ENCODE results near the gene MYRIP.

The MYRIP gene

DNA sequence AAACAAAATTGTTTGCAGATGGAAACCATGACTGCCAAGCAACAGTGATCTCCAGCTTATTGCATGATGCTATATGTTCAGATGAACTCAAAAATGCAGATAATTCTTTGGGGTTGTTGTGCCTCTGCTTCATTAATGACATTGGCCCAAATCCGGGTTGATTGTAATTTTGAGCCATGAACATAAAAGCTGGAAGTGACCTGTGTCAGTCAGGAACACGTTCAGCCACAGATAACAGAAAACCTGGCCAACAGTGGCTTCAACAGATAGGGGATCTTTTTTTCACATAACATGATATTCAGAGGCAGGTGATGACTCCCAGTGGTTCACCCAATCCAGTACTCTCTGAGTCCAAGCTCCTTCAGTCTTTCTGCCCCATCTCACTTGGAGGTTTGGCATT lies 423.2 kb downstream of the MYRIP start:
- no peaks in the 10 kb centered on the region for H3K9me3 Mint-ChIP-seq
- H3K4me3 Mint-ChIP-seq: no peak overlapping the region
- no peaks in the 10 kb centered on the region for H3K4me1 Mint-ChIP-seq (ENCODE audit: low read depth)
- H3K36me3 Mint-ChIP-seq (ENCODE audit: low read depth): no peaks in the 10 kb centered on the region
- H3K27me3 Mint-ChIP-seq (ENCODE audit: low read depth): no peaks in the 10 kb centered on the region
- H3K27ac Mint-ChIP-seq: no peak overlapping the region

DNA sequence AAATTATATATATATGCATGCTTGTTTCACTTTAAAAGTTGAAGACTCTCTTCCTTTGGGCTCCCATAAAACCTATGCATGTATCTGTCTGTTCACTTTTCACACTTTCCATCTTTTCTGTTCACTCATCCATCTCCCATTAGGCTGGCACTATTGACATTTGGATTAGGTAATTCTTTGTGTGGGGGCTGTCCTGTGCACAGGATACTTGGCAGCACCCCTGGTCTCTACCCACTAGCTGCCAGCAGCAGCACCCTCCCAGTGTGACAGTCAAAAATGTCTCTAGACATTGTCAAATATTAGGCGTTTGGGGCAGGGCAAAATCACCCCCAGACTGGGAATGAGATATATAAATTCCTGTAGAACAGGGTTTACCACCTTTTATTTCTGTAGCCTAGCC lies 427.8 kb downstream of the MYRIP start:
- H3K27me3 Mint-ChIP-seq (ENCODE audit: low read depth): no peaks in the 10 kb centered on the region
- H3K4me1 Mint-ChIP-seq (ENCODE audit: low read depth): no peaks in the 10 kb centered on the region
- H3K9me3 Mint-ChIP-seq: no peaks in the 10 kb centered on the region
- no peaks in the 10 kb centered on the region for H3K36me3 Mint-ChIP-seq (ENCODE audit: low read depth)
- H3K4me3 Mint-ChIP-seq: no peak overlapping the region
- no peak overlapping the region for H3K27ac Mint-ChIP-seq

DNA sequence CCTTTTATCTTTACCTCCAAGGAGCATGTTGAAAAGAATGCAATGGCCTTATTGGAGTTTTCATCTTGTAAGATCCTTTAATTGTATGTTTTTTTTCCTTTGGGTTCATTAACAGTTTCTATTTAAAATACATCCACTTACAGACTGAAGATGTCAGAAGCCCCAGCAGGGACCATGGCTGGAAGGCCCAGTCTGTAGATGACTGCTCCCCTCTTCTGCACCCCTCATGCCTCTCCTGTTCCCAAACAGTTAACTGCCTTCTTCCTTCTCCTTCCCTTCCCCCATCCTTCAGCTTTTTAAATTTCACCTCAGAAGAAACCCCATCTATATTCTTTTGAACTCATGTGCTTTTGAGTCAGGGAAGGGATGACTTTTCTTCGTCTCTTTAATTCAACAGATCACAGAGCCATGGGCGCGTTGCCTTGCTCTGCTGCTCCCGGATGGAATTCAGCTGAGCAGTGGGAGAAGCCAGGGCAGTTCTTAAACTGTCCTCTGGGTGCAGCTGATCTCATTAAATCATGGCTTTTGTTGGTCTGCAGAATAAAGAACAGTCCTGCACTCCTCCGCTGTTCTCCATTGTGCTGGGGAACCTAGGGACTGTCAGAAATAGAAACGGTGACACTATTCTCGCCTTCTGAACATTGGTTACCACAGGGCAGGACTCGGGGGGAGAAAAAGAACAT lies 428.6 kb downstream of the MYRIP start:
- H3K27ac Mint-ChIP-seq: no peak overlapping the region
- H3K27me3 Mint-ChIP-seq (ENCODE audit: low read depth): no peaks in the 10 kb centered on the region
- H3K4me1 Mint-ChIP-seq (ENCODE audit: low read depth): no peaks in the 10 kb centered on the region
- H3K4me3 Mint-ChIP-seq: no peak overlapping the region
- H3K36me3 Mint-ChIP-seq (ENCODE audit: low read depth): no peaks in the 10 kb centered on the region
- no peaks in the 10 kb centered on the region for H3K9me3 Mint-ChIP-seq

DNA sequence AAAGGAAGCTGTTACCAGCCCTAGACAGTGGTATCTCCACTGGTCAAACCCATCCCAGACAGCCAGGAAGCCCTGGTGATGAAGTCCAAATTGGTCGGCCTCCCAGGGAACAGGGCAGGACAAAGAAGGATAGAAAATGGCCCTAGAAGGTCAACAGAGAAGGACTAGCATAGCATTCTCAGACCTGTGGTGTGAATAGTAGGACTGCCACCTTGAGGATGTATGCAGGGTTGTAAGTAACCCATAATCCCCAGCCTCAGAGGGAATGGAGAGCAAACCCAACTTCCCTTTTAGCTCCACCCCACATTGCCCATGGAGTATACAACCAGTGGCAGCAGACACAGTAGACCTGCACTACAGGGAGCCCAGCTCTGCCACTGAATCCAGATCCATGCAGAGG lies 431.5 kb downstream of the MYRIP start:
- no peaks in the 10 kb centered on the region for H3K27me3 Mint-ChIP-seq (ENCODE audit: low read depth)
- H3K4me1 Mint-ChIP-seq (ENCODE audit: low read depth): no peaks in the 10 kb centered on the region
- H3K4me3 Mint-ChIP-seq: no peak overlapping the region
- no peak overlapping the region for H3K27ac Mint-ChIP-seq
- no peaks in the 10 kb centered on the region for H3K9me3 Mint-ChIP-seq
- no peaks in the 10 kb centered on the region for H3K36me3 Mint-ChIP-seq (ENCODE audit: low read depth)

DNA sequence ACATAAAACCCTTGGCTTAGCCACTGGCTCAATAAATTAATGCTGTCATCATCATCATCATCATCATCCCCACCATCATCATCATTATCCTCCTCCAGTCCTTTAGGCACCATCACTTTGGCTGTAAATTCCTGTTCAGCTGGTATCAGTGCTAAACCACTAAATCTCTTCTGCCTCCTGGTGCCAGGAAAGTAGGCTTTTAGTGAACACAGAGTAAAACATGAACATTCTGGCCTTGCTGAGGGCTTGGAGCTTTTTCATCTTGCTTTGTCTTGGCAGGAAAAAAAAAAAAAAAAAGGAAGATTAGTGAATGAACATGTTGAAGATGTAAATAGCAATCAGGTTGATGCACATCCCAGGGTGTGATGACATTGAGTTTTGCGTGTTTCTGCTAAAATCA lies 432.8 kb downstream of the MYRIP start:
- no peaks in the 10 kb centered on the region for H3K4me1 Mint-ChIP-seq (ENCODE audit: low read depth)
- H3K27ac Mint-ChIP-seq: no peak overlapping the region
- no peaks in the 10 kb centered on the region for H3K27me3 Mint-ChIP-seq (ENCODE audit: low read depth)
- H3K36me3 Mint-ChIP-seq (ENCODE audit: low read depth): no peaks in the 10 kb centered on the region
- H3K9me3 Mint-ChIP-seq: no peaks in the 10 kb centered on the region
- H3K4me3 Mint-ChIP-seq: no peak overlapping the region

DNA sequence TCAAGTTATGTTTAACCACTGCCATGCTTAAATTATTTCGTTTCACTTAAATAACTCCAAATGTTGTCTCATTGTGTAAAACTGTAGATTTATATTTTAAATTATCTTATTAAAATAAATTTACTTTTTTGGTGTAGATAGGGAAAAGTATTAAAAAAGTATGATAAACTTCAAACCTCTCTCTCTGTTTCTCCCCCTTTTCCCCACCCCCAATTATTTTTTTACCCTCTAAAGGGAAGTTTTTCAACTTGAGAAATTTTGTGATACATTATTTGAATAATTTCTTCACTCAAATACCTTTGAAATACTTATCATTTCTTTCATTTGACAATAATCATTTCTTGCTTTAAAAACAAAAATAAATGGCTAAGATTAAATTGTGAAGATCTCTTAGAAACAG lies 433.2 kb downstream of the MYRIP start:
- Mint-ChIP-seq H3K4me1 (ENCODE audit: low read depth) (no peaks in the 10 kb centered on the region), H3K27ac (no peak overlapping the region), H3K27me3 (ENCODE audit: low read depth) (no peaks in the 10 kb centered on the region), H3K36me3 (ENCODE audit: low read depth) (no peaks in the 10 kb centered on the region), H3K4me3 (no peak overlapping the region), H3K9me3 (no peaks in the 10 kb centered on the region)

DNA sequence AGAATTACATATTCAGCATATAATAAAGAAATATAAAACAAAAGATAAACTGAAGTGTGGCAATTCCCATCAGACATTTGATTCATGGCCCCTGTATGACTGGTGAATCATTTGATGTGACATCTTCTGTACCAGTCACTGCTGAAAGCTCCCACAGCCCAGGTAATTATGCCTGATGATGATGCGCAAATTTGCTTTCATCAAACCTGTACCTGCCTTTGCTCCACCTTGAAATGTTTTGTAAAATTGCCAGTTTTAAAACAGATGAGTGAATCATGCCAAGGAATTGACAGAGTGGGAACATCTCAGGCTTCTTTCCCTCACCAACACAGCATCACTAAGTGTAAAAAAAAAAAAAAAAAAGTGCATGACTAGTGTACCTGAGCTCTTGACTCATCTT lies 433.6 kb downstream of the MYRIP start:
- H3K9me3 Mint-ChIP-seq: no peaks in the 10 kb centered on the region
- no peaks in the 10 kb centered on the region for H3K36me3 Mint-ChIP-seq (ENCODE audit: low read depth)
- H3K4me1 Mint-ChIP-seq (ENCODE audit: low read depth): no peaks in the 10 kb centered on the region
- no peak overlapping the region for H3K27ac Mint-ChIP-seq
- H3K27me3 Mint-ChIP-seq (ENCODE audit: low read depth): no peaks in the 10 kb centered on the region
- no peak overlapping the region for H3K4me3 Mint-ChIP-seq

DNA sequence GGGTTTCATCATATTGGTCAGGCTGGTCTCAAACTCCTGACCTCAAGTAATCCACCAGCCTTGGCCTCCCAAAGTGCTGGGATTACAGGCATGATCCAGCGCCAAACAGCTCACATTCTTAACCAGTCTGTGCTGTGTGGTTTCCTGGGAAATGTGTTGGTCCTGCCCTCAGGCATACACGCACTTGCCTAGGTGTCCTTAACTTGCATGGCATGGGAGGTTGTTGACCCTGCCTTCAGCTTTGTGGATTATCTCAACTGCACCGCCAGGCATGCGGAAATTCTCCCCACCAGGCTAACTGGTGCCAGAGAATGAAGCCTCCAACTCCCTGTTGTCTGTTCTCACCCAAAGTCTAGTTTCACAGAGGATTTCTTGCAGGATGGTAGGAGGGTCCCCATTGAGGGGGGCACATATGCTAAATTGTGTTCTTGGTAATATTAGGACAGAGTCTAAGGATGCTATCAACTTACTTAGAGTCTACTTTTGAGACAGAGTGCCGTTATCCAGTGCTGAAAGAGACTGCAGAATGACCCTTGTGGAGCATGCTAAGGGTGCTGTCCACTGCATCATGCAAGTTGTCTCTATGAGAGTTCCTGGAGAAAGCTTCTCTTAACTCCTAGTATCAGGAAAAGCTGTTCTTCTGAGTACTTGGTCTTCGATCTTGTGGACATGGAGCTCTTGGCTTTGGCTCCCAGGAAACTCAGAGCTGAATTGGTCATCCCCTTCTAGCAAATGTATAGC lies 438.5 kb downstream of the MYRIP start:
- Mint-ChIP-seq H3K9me3 (no peaks in the 10 kb centered on the region), H3K36me3 (ENCODE audit: low read depth) (no peaks in the 10 kb centered on the region), H3K27ac (no peak overlapping the region), H3K4me1 (ENCODE audit: low read depth) (no peaks in the 10 kb centered on the region), H3K4me3 (no peak overlapping the region), H3K27me3 (ENCODE audit: low read depth) (no peaks in the 10 kb centered on the region)

DNA sequence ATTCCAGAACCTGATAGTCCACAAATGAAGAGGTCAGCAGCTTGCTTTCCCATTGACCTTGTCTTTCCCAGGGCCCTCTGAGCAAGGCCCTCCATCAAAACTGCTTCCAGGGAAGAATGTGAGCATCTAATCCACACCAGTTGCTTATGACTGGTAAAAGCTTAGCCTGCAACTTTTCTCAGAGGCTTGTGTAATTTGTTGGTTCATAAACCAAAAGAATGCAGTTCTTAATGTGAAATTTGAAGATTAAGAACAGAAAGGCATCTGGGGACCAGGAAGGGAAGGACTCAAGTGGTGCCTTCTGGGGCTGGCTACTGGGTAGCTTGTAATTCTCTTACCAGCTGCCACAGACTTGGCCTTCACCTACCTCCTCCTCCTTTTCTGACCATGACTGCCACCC lies 439.2 kb downstream of the MYRIP start:
- H3K4me1 Mint-ChIP-seq (ENCODE audit: low read depth): no peaks in the 10 kb centered on the region
- no peaks in the 10 kb centered on the region for H3K36me3 Mint-ChIP-seq (ENCODE audit: low read depth)
- no peaks in the 10 kb centered on the region for H3K27me3 Mint-ChIP-seq (ENCODE audit: low read depth)
- no peak overlapping the region for H3K27ac Mint-ChIP-seq
- no peak overlapping the region for H3K4me3 Mint-ChIP-seq
- no peaks in the 10 kb centered on the region for H3K9me3 Mint-ChIP-seq

DNA sequence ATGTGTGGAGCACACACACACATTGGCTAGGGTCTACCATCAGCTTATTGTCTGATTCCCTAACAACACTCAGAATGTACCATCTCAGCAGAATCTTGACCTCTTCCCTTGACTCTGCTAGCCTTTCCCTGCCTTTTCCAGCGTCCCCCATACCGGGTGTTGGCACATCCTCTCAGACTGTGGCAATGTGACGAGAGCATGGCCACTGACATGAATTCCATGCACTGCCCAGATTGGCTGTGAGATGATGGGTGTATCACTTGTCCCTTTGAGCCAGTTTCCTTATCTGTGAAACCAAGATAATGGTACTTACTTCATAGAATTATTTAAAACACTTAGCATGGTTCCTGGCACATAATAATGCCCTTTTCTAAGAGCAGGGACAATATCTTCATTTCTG lies 439.8 kb downstream of the MYRIP start:
- H3K9me3 Mint-ChIP-seq: no peaks in the 10 kb centered on the region
- H3K27ac Mint-ChIP-seq: no peak overlapping the region
- H3K4me3 Mint-ChIP-seq: no peak overlapping the region
- no peaks in the 10 kb centered on the region for H3K4me1 Mint-ChIP-seq (ENCODE audit: low read depth)
- H3K27me3 Mint-ChIP-seq (ENCODE audit: low read depth): no peaks in the 10 kb centered on the region
- no peaks in the 10 kb centered on the region for H3K36me3 Mint-ChIP-seq (ENCODE audit: low read depth)

DNA sequence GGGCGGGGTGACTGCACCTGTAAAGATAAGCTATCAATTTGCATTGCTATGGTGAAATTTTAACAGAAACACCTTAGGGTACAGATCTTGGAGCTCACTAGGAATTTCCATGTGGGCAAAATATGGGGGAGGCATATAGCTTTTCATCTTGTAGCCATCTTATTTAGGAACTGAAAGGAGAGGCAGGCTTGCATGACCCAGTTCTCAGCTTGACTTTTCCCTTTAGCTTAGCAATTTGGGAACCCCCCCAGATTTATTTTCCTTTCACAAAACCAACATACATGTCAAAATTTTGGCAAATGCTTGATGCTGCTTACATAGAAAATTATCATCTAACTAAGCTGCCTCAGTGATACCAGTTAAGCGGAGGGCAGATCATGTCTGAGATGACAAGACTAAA lies 445.1 kb downstream of the MYRIP start:
- Mint-ChIP-seq H3K4me1 (ENCODE audit: low read depth) (no peaks in the 10 kb centered on the region), H3K4me3 (no peak overlapping the region), H3K36me3 (ENCODE audit: low read depth) (no peaks in the 10 kb centered on the region), H3K9me3 (no peaks in the 10 kb centered on the region), H3K27me3 (ENCODE audit: low read depth) (peaks cover 4% of the 10 kb centered on the region), H3K27ac (no peak overlapping the region)

DNA sequence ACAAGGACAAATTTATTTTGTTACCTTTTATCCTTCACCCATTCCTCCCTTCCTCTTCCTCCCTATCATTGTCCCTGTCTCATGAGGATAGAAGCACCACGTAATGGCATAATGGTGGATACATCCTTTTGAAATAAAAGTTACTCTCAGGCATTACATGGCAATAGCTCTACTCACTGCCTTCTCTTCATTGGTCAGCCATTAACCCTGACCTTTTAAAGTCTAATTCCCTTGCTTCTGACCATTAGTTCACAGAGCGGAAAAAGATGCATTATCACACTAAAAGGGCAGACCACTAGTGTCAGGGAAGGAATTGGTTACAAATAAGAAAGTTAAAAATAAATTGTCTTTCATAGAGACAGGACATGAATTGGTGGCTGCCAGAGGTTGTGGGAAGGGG lies 445.5 kb downstream of the MYRIP start:
- no peaks in the 10 kb centered on the region for H3K9me3 Mint-ChIP-seq
- H3K36me3 Mint-ChIP-seq (ENCODE audit: low read depth): no peaks in the 10 kb centered on the region
- no peak overlapping the region for H3K4me3 Mint-ChIP-seq
- no peak overlapping the region for H3K27ac Mint-ChIP-seq
- peaks cover 4% of the 10 kb centered on the region for H3K27me3 Mint-ChIP-seq (ENCODE audit: low read depth)
- H3K4me1 Mint-ChIP-seq (ENCODE audit: low read depth): no peaks in the 10 kb centered on the region

DNA sequence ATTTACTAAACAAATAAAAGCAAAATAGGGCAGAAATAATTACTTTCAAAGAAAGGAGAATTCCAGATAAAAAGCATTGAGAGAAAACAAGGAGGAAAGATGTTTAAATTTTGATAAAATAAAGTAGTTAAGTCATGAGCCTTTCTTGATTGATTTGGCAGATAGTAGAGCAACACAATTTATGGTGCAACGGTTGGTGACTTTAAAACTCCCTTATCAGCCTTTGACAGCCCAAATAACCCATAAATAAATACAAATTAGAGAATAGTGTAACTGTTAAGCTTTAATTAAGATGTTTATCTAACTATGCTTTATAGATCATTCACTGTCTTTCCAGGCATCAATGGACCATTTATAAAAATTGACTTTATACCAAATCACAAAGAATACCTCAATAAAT lies 446.1 kb downstream of the MYRIP start:
- Mint-ChIP-seq H3K27me3 (ENCODE audit: low read depth) (peaks cover 4% of the 10 kb centered on the region), H3K9me3 (no peaks in the 10 kb centered on the region), H3K4me1 (ENCODE audit: low read depth) (no peaks in the 10 kb centered on the region), H3K36me3 (ENCODE audit: low read depth) (no peaks in the 10 kb centered on the region), H3K4me3 (no peak overlapping the region), H3K27ac (no peak overlapping the region)

DNA sequence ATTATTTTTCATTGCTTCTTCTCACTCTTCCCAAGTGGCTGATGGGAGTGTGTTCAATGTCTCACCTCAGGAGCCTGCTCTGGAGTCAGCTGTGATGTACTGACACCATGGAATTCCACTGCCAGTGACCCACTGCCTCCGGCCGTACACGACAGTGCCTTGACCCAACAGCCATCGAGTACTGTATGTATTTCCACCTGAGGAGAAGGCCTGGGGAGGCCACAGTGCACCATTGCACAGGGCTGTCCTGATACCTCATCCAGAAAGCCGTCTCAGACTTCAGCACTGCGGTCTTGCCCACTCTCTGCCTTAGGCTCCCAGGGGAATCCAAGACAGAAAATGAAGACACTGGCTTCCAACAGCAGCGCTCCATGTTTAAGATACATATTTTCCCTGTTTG lies 448.7 kb downstream of the MYRIP start:
- Mint-ChIP-seq H3K36me3 (ENCODE audit: low read depth) (no peaks in the 10 kb centered on the region), H3K27me3 (ENCODE audit: low read depth) (peaks cover 4% of the 10 kb centered on the region), H3K27ac (no peak overlapping the region), H3K4me3 (no peak overlapping the region), H3K4me1 (ENCODE audit: low read depth) (no peaks in the 10 kb centered on the region), H3K9me3 (no peaks in the 10 kb centered on the region)

DNA sequence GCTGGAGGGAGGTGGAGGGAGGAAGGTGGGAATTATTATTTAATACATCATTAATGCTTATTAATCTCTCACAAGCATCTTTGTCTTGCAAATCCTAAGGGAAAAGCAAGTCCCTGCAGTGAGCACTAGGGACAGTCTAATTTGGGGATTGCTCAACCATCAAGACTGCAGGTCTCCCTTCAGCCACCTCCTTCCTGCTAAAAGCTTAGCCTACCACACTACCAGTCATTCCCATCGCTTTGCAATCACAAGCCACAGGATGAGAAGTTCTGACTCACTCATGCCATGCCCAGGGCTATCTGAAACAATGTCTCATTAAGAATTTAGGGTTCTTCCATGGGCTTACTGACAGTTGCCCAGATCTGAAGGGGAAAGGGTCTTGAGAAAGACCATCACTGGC lies 449.1 kb downstream of the MYRIP start:
- Mint-ChIP-seq H3K27me3 (ENCODE audit: low read depth) (peaks cover 4% of the 10 kb centered on the region), H3K4me3 (no peak overlapping the region), H3K4me1 (ENCODE audit: low read depth) (no peaks in the 10 kb centered on the region), H3K27ac (no peak overlapping the region), H3K36me3 (ENCODE audit: low read depth) (no peaks in the 10 kb centered on the region), H3K9me3 (no peaks in the 10 kb centered on the region)
